Astrocyte (in vitro differentiated cells and primary cell): ENCODE data around the gene FJX1. TPM values are rescaled to one million over a fixed set of nuclear protein-coding genes. Genes with fewer than 3 reads are reported as not detected.

Experiments
- DNase-seq: peaks from one replicate; pipeline ENCODE4 v3.0.0-alpha.2; 2010; ENCODE audit warnings: low read depth
- FAIRE-seq: peaks from 2 replicates; lab custom pipeline; 2011; peaks lifted over from hg19 to GRCh38; lab: Jason Lieb, UNC
- H2AFZ ChIP-seq: 2 replicates; pipeline ENCODE4 v1.6.0; 2012; ENCODE audit warnings: low read depth, low read length, inconsistent platforms
- H3K27ac ChIP-seq: 2 replicates; pipeline ENCODE4 v1.5.1; 2011; ENCODE audit warnings: low read depth, low read length, inconsistent platforms
- H3K27me3 ChIP-seq: 2 replicates; pipeline ENCODE4 v1.6.0; 2011; ENCODE audit warnings: low read length, inconsistent platforms; ENCODE audit not compliant: insufficient read depth
- H3K36me3 ChIP-seq: 2 replicates; pipeline ENCODE4 v1.5.1; 2011; ENCODE audit warnings: low read length, inconsistent platforms; ENCODE audit not compliant: insufficient read depth
- H3K4me1 ChIP-seq: 2 replicates; pipeline ENCODE4 v1.5.1; 2011; ENCODE audit warnings: low read length, inconsistent platforms; ENCODE audit not compliant: insufficient read depth
- H3K4me2 ChIP-seq: 2 replicates; pipeline ENCODE4 v1.6.0; 2012; ENCODE audit warnings: low read length, inconsistent platforms
- H3K4me3 ChIP-seq: 2 replicates; pipeline ENCODE4 v1.5.1; 2011; ENCODE audit warnings: low read depth, mild to moderate bottlenecking, low read length, inconsistent platforms; ENCODE audit not compliant: insufficient read depth
- H3K79me2 ChIP-seq: 2 replicates; pipeline ENCODE4 v1.6.0; 2012; ENCODE audit warnings: mild to moderate bottlenecking, low read length, inconsistent platforms; ENCODE audit not compliant: insufficient read depth
- H3K9ac ChIP-seq: 2 replicates; pipeline ENCODE4 v1.6.0; 2012; ENCODE audit warnings: mild to moderate bottlenecking, low read length, inconsistent platforms
- H3K9me3 ChIP-seq: 2 replicates; pipeline ENCODE4 v1.5.1; 2012; ENCODE audit warnings: low read depth, mild to moderate bottlenecking, low read length, inconsistent platforms; ENCODE audit not compliant: insufficient read depth
- H4K20me1 ChIP-seq: 2 replicates; pipeline ENCODE4 v1.6.0; 2012; ENCODE audit warnings: low read length, inconsistent platforms; ENCODE audit not compliant: insufficient read depth
- H3K27ac Mint-ChIP-seq: one replicate; pipeline ENCODE4 v1.8.0; 2021; ENCODE audit warnings: mild to moderate bottlenecking, mixed read lengths; ENCODE audit not compliant: unreplicated experiment
- H3K27me3 Mint-ChIP-seq: one replicate; pipeline ENCODE4 v1.8.0; 2021; ENCODE audit warnings: low read depth, mixed read lengths; ENCODE audit not compliant: unreplicated experiment
- H3K36me3 Mint-ChIP-seq: one replicate; pipeline ENCODE4 v1.8.0; 2021; ENCODE audit warnings: low read depth, mixed read lengths; ENCODE audit not compliant: unreplicated experiment
- H3K4me1 Mint-ChIP-seq: one replicate; pipeline ENCODE4 v1.8.0; 2021; ENCODE audit warnings: low read depth, mixed read lengths; ENCODE audit not compliant: unreplicated experiment
- H3K4me3 Mint-ChIP-seq: one replicate; pipeline ENCODE4 v1.8.0; 2021; ENCODE audit warnings: mild to moderate bottlenecking, moderate library complexity, mixed read lengths; ENCODE audit not compliant: unreplicated experiment
- H3K9me3 Mint-ChIP-seq: one replicate; pipeline ENCODE4 v1.8.0; 2021; ENCODE audit warnings: mild to moderate bottlenecking, mixed read lengths; ENCODE audit not compliant: unreplicated experiment
- CTCF ChIP-seq: IDR thresholded peaks from 2 replicates; pipeline ENCODE4 v1.5.1; 2011; ENCODE audit warnings: low read depth, mild to moderate bottlenecking, inconsistent platforms, low read length, moderate library complexity; ENCODE audit not compliant: insufficient read depth
- EZH2 ChIP-seq: IDR thresholded peaks from 2 replicates; pipeline ENCODE4 v1.6.1; 2012; ENCODE audit warnings: mild to moderate bottlenecking, low read length, inconsistent platforms; ENCODE audit not compliant: insufficient read depth
- total RNA-seq: library from RNA; stranded (reverse); gene quantifications from 2 replicates; pipeline ENCODE4 v1.2.1, GENCODE V29; 2021

The FJX1 gene
- total RNA-seq, 1 donor from 2014 or later: 47.9 TPM

- H3K27ac Mint-ChIP-seq: no peak overlapping the region
- Histone ChIP-seq H3K36me3 (no peaks in the 10 kb centered on the region), H4K20me1 (no peaks in the 10 kb centered on the region), H3K9me3 (no peaks in the 10 kb centered on the region), H3K9ac (no peak overlapping the region), H3K27ac (no peak overlapping the region), H3K79me2 (no peaks in the 10 kb centered on the region), H3K4me3 (no peak overlapping the region), H3K4me1 (peaks cover 35% of the 10 kb centered on the region), H2AFZ (no peak overlapping the region), H3K4me2 (no peak overlapping the region), H3K27me3 (no peaks in the 10 kb centered on the region)
- TF ChIP-seq EZH2 (no peak), CTCF (no peak)
- peaks cover 24% of the 10 kb centered on the region for H3K4me1 Mint-ChIP-seq
- H3K9me3 Mint-ChIP-seq: peaks cover 1% of the 10 kb centered on the region
- peaks cover 9% of the 10 kb centered on the region for H3K27me3 Mint-ChIP-seq
- DNase-seq (no peak), FAIRE-seq (no peak)
- H3K4me3 Mint-ChIP-seq: no peak overlapping the region
- H3K36me3 Mint-ChIP-seq: no peaks in the 10 kb centered on the region
These were observed 32.8 kb upstream of the FJX1 start for GRCh38 chr11:35585416-35585815.

GRCh38 chr11:35586222-35586621 lies 32.0 kb upstream of the FJX1 start:
- H3K27ac ChIP-seq: no peak overlapping the region
- H3K9ac ChIP-seq: no peak overlapping the region
- no peaks in the 10 kb centered on the region for H3K79me2 ChIP-seq
- no peak overlapping the region for H2AFZ ChIP-seq
- Mint-ChIP-seq H3K27ac (no peak overlapping the region), H3K9me3 (peaks cover 1% of the 10 kb centered on the region), H3K36me3 (no peaks in the 10 kb centered on the region), H3K4me1 (peaks cover 25% of the 10 kb centered on the region), H3K4me3 (no peak overlapping the region), H3K27me3 (peaks cover 9% of the 10 kb centered on the region)
- no peaks in the 10 kb centered on the region for H4K20me1 ChIP-seq
- H3K36me3 ChIP-seq: no peaks in the 10 kb centered on the region
- H3K27me3 ChIP-seq: no peaks in the 10 kb centered on the region
- FAIRE-seq: no peak
- no peaks in the 10 kb centered on the region for H3K9me3 ChIP-seq
- H3K4me1 ChIP-seq: peaks cover 36% of the 10 kb centered on the region
- DNase-seq: no peak
- no peak for TF ChIP-seq EZH2
- TF ChIP-seq CTCF: no peak
- H3K4me2 ChIP-seq: no peak overlapping the region
- H3K4me3 ChIP-seq: no peak overlapping the region

- H3K9me3 Mint-ChIP-seq: peaks cover 1% of the 10 kb centered on the region
- Histone ChIP-seq H3K4me3 (no peak overlapping the region), H3K4me1 (peaks cover 35% of the 10 kb centered on the region), H4K20me1 (no peaks in the 10 kb centered on the region), H3K9me3 (no peaks in the 10 kb centered on the region), H3K27ac (no peak overlapping the region), H2AFZ (no peak overlapping the region), H3K9ac (no peak overlapping the region), H3K79me2 (no peaks in the 10 kb centered on the region), H3K4me2 (peak overlapping the region; percentile 47), H3K27me3 (no peaks in the 10 kb centered on the region), H3K36me3 (no peaks in the 10 kb centered on the region)
- no peak overlapping the region for H3K27ac Mint-ChIP-seq
- H3K27me3 Mint-ChIP-seq: peaks cover 6% of the 10 kb centered on the region
- no peak overlapping the region for H3K4me3 Mint-ChIP-seq
- DNase-seq: no peak
- no peak for TF ChIP-seq EZH2
- no peak for TF ChIP-seq CTCF
- no peaks in the 10 kb centered on the region for H3K36me3 Mint-ChIP-seq
- no peak for FAIRE-seq
- H3K4me1 Mint-ChIP-seq: peaks cover 30% of the 10 kb centered on the region
These were observed 30.3 kb upstream of the FJX1 start for GRCh38 chr11:35587972-35588371.
